Activated CD4-positive, alpha-beta memory T cell treated with anti-CD3 and anti-CD28 coated beads, Interleukin-2, amount 10 ng/mL, durations not matched to agents 7 days and 5 days (primary cell): ENCODE data around the gene XRCC6. TPM values are rescaled to one million over a fixed set of nuclear protein-coding genes. Genes with fewer than 3 reads are reported as not detected.
"Not testable (repeated sequence)": the region's sequence is repeated elsewhere in the genome, so short reads cannot be mapped to it uniquely, and the experiment has no call there.

Source experiments
- CTCF ChIA-PET: fragments of 350-600 bp; sonication (Branson Sonifier 250); formaldehyde crosslinking; loops from one replicate; lab custom pipeline; 2021; ENCODE audit warnings: antibody characterized with exemption, inconsistent platforms; lab: Charles Lee
- POLR2A ChIA-PET: fragments of 350-600 bp; sonication (Branson Sonifier 250); formaldehyde crosslinking; loops from one replicate; lab custom pipeline; 2021; ENCODE audit warnings: antibody characterized with exemption; lab: Charles Lee
- DNase-seq: peaks from one replicate; pipeline ENCODE4 v3.0.0-alpha.2; 2020
- H3K27ac Mint-ChIP-seq: one replicate; pipeline ENCODE4 v1.8.0; 2021; ENCODE audit warnings: mild to moderate bottlenecking, mixed read lengths
- H3K27me3 Mint-ChIP-seq: one replicate; pipeline ENCODE4 v1.8.0; 2021; ENCODE audit warnings: mixed read lengths
- H3K36me3 Mint-ChIP-seq: one replicate; pipeline ENCODE4 v1.8.0; 2021; ENCODE audit warnings: low read depth, mixed read lengths
- H3K4me1 Mint-ChIP-seq: one replicate; pipeline ENCODE4 v1.8.0; 2021; ENCODE audit warnings: mixed read lengths
- H3K4me3 Mint-ChIP-seq: one replicate; pipeline ENCODE4 v1.8.0; 2021; ENCODE audit warnings: mild to moderate bottlenecking, mixed read lengths
- H3K9me3 Mint-ChIP-seq: one replicate; pipeline ENCODE4 v1.8.0; 2021; ENCODE audit warnings: mixed read lengths
- total RNA-seq, 2 experiments: library from RNA; stranded (reverse); gene quantifications; one replicate each; pipeline ENCODE4 v1.2.3, GENCODE V29; 2021

Gene XRCC6
- total RNA-seq, 2 experiments from 2014 or later, result 244 to 251 TPM

GRCh38 chr22:41603873-41604332 lies 17.2 kb upstream of the XRCC6 start:
- H3K36me3 Mint-ChIP-seq, result peaks cover 73% of the 10 kb centered on the region
- peak overlapping the region; percentile 72 for H3K27ac Mint-ChIP-seq
- DNase-seq, result peak; percentile 77
- peaks cover 38% of the 10 kb centered on the region for H3K4me1 Mint-ChIP-seq
- ChIA-PET CTCF (interaction anchor here (0.6 to 1.9 kb wide), 8 partner anchors 15 to 343 kb away, joined by 3 to 10 read pairs (median 5); partner anchors contain the start of genes CENPM, DESI1, PMM1 and XRCC6), POLR2A (interaction anchor here (0.7 to 6.5 kb wide), 11 partner anchors 10 to 263 kb away, joined by 3 to 82 read pairs (median 4); partner anchors contain the start of genes ACO2, DESI1, PHF5A and PMM1)
- peak overlapping the region; percentile 50 for H3K4me3 Mint-ChIP-seq
- peaks cover 4% of the 10 kb centered on the region for H3K27me3 Mint-ChIP-seq
- no peaks in the 10 kb centered on the region for H3K9me3 Mint-ChIP-seq

GRCh38 chr22:41608386-41608785 lies 12.7 kb upstream of the XRCC6 start:
- no peaks in the 10 kb centered on the region for H3K9me3 Mint-ChIP-seq
- POLR2A ChIA-PET, result interaction anchor here (1.0 to 6.5 kb wide), 2 partner anchors 8 to 12 kb away, joined by 3 to 82 read pairs; partner anchors contain the start of genes DESI1 and XRCC6
- no peak for DNase-seq
- CTCF ChIA-PET, result interaction anchor here (1.4 to 1.5 kb wide), 2 partner anchors 11 to 58 kb away, joined by 4 to 5 read pairs; no protein-coding TSS in a partner anchor
- no peak overlapping the region for H3K4me3 Mint-ChIP-seq
- H3K27me3 Mint-ChIP-seq, result peaks cover 4% of the 10 kb centered on the region
- no peak overlapping the region for H3K27ac Mint-ChIP-seq
- peaks cover 24% of the 10 kb centered on the region for H3K4me1 Mint-ChIP-seq
- H3K36me3 Mint-ChIP-seq, result peaks cover 57% of the 10 kb centered on the region

GRCh38 chr22:41612603-41613306 lies 8.3 kb upstream of the XRCC6 start:
- Mint-ChIP-seq H3K27ac (no peak overlapping the region), H3K36me3 (peaks cover 32% of the 10 kb centered on the region), H3K9me3 (no peaks in the 10 kb centered on the region), H3K4me1 (peaks cover 20% of the 10 kb centered on the region), H3K4me3 (no peak overlapping the region), H3K27me3 (no peaks in the 10 kb centered on the region)
- POLR2A ChIA-PET, result interaction anchor here (0.8 to 2.6 kb wide), 3 partner anchors 9 to 23 kb away, joined by 3 to 10 read pairs (median 4); partner anchors contain the start of genes DESI1, PMM1 and XRCC6
- no peak for DNase-seq
- CTCF ChIA-PET, result interaction anchor here (0.6 kb wide), 1 partner anchor 414 kb away, joined by 3 read pairs; no protein-coding TSS in a partner anchor

GRCh38 chr22:41613456-41613855 lies 7.6 kb upstream of the XRCC6 start:
- Mint-ChIP-seq H3K27ac (no peak overlapping the region), H3K4me3 (no peak overlapping the region), H3K4me1 (peaks cover 22% of the 10 kb centered on the region), H3K27me3 (no peaks in the 10 kb centered on the region), H3K9me3 (no peaks in the 10 kb centered on the region), H3K36me3 (peaks cover 31% of the 10 kb centered on the region)
- POLR2A ChIA-PET, result interaction anchor here (0.8 to 1.0 kb wide), 2 partner anchors 9 to 24 kb away, joined by 3 to 4 read pairs; partner anchors contain the start of gene PMM1
- CTCF ChIA-PET, result interaction anchor here (1.3 kb wide), 1 partner anchor 84 kb away, joined by 3 read pairs; no protein-coding TSS in a partner anchor
- DNase-seq, result no peak

GRCh38 chr22:41619979-41620588 lies 1.0 kb upstream of the XRCC6 start:
- Mint-ChIP-seq H3K4me1 (peaks cover 50% of the 10 kb centered on the region), H3K4me3 (peak overlapping the region; percentile 99), H3K27me3 (no peaks in the 10 kb centered on the region), H3K9me3 (no peaks in the 10 kb centered on the region), H3K27ac (peak overlapping the region; percentile 97), H3K36me3 (peaks cover 42% of the 10 kb centered on the region)
- ChIA-PET POLR2A (interaction anchor here (0.7 to 4.8 kb wide), 28 partner anchors 9 to 994 kb away, joined by 3 to 158 read pairs (median 11); partner anchors contain the start of genes ACO2, CCDC134, CENPM and PHF5A), CTCF (interaction anchor here (0.6 to 2.4 kb wide), 9 partner anchors 16 to 383 kb away, joined by 3 to 20 read pairs (median 6); partner anchors contain the start of genes ACO2, PHF5A, PMM1 and SNU13)
- peak; percentile 59 for DNase-seq

GRCh38 chr22:41620589-41621098 lies 451 bp upstream of the XRCC6 start, which contains the start of gene DESI1:
TSS of gene DESI1 (minus strand) at chr22:41621043. CDS start at chr22:41620839, 204 bp downstream.
- POLR2A ChIA-PET, result interaction anchor here (0.8 to 4.8 kb wide), 34 partner anchors 9 to 669 kb away, joined by 3 to 158 read pairs (median 8); partner anchors contain the start of genes ACO2, CCDC134, CENPM and PHF5A
- Mint-ChIP-seq H3K4me1 (peaks cover 48% of the 10 kb centered on the region), H3K27ac (peak within 1 kb of the TSS; percentile 97), H3K4me3 (peak within 1 kb of the TSS; percentile 99), H3K36me3 (peaks cover 44% of the 10 kb centered on the region), H3K9me3 (no peaks in the 10 kb centered on the region), H3K27me3 (no peaks in the 10 kb centered on the region)
- no peak for DNase-seq
- CTCF ChIA-PET, result interaction anchor here (0.8 to 2.9 kb wide), 7 partner anchors 17 to 77 kb away, joined by 4 to 10 read pairs (median 6); partner anchors contain the start of genes PMM1 and SNU13

GRCh38 chr22:41621911-41622179 lies 750 bp downstream of the XRCC6 start:
- ChIA-PET CTCF (interaction anchor here (1.4 to 2.9 kb wide), 3 partner anchors 32 to 78 kb away, joined by 4 to 10 read pairs (median 7); partner anchors contain the start of gene PMM1), POLR2A (interaction anchor here (0.7 to 4.8 kb wide), 30 partner anchors 10 to 531 kb away, joined by 3 to 158 read pairs (median 10); partner anchors contain the start of genes ACO2, CCDC134, CENPM and PHF5A)
- Mint-ChIP-seq H3K36me3 (peaks cover 46% of the 10 kb centered on the region), H3K4me1 (peaks cover 41% of the 10 kb centered on the region), H3K9me3 (no peaks in the 10 kb centered on the region), H3K27ac (peak overlapping the region; percentile 97), H3K4me3 (peak overlapping the region; percentile 99), H3K27me3 (no peaks in the 10 kb centered on the region)
- DNase-seq, result no peak

GRCh38 chr22:41625577-41625976 lies 4.5 kb downstream of the XRCC6 start:
- ChIA-PET CTCF (no interaction called here), POLR2A (interaction anchor here (1.3 kb wide), 1 partner anchor 48 kb away, joined by 3 read pairs; no protein-coding TSS in a partner anchor)
- no peak for DNase-seq
- peaks cover 66% of the 10 kb centered on the region for H3K36me3 Mint-ChIP-seq
- no peaks in the 10 kb centered on the region for H3K27me3 Mint-ChIP-seq
- no peak overlapping the region for H3K4me3 Mint-ChIP-seq
- no peaks in the 10 kb centered on the region for H3K9me3 Mint-ChIP-seq
- H3K4me1 Mint-ChIP-seq, result peaks cover 19% of the 10 kb centered on the region
- no peak overlapping the region for H3K27ac Mint-ChIP-seq

GRCh38 chr22:41631115-41631514 lies 10.0 kb downstream of the XRCC6 start:
- DNase-seq, H3K27me3 Mint-ChIP-seq, H3K27ac Mint-ChIP-seq, H3K4me1 Mint-ChIP-seq, CTCF ChIA-PET, POLR2A ChIA-PET, H3K9me3 Mint-ChIP-seq, H3K4me3 Mint-ChIP-seq: not testable (repeated sequence)
- peaks cover 63% of the 10 kb centered on the region for H3K36me3 Mint-ChIP-seq

- CTCF ChIA-PET, H3K4me3 Mint-ChIP-seq, DNase-seq, H3K27ac Mint-ChIP-seq, H3K4me1 Mint-ChIP-seq, H3K9me3 Mint-ChIP-seq, H3K27me3 Mint-ChIP-seq: not testable (repeated sequence)
- POLR2A ChIA-PET, result interaction anchor here (3.4 kb wide), 1 partner anchor 12 kb away, joined by 22 read pairs; the partner anchor contains the start of genes DESI1 and XRCC6
- H3K36me3 Mint-ChIP-seq, result peaks cover 68% of the 10 kb centered on the region
These were observed 10.5 kb downstream of the XRCC6 start for GRCh38 chr22:41631615-41632014.

GRCh38 chr22:41634610-41635009 lies 13.5 kb downstream of the XRCC6 start:
- not testable (repeated sequence) for H3K27me3 Mint-ChIP-seq, H3K27ac Mint-ChIP-seq, H3K9me3 Mint-ChIP-seq, H3K4me1 Mint-ChIP-seq, DNase-seq, H3K4me3 Mint-ChIP-seq
- H3K36me3 Mint-ChIP-seq, result peaks cover 55% of the 10 kb centered on the region
- ChIA-PET CTCF (interaction anchor here (1.5 kb wide), 1 partner anchor 32 kb away, joined by 6 read pairs; no protein-coding TSS in a partner anchor), POLR2A (interaction anchor here (3.4 kb wide), 1 partner anchor 15 kb away, joined by 22 read pairs; the partner anchor contains the start of genes DESI1 and XRCC6)

- H3K4me1 Mint-ChIP-seq, result no peaks in the 10 kb centered on the region
- H3K27ac Mint-ChIP-seq, result no peak overlapping the region
- CTCF ChIA-PET, result no interaction called here
- H3K36me3 Mint-ChIP-seq, result peaks cover 60% of the 10 kb centered on the region
- DNase-seq, result no peak
- H3K4me3 Mint-ChIP-seq, result no peak overlapping the region
- no peaks in the 10 kb centered on the region for H3K9me3 Mint-ChIP-seq
- POLR2A ChIA-PET, result interaction anchor here (1.3 kb wide), 1 partner anchor 168 kb away, joined by 3 read pairs; the partner anchor contains the start of gene PHF5A
- no peaks in the 10 kb centered on the region for H3K27me3 Mint-ChIP-seq
These were observed 15.4 kb downstream of the XRCC6 start for GRCh38 chr22:41636467-41636866.
